ENCODE data around the gene KCNH1. TPM values are rescaled to one million over a fixed set of nuclear protein-coding genes. Genes with fewer than 3 reads are reported as not detected.

Gene KCNH1
- total and polyA plus RNA-seq, 2 experiments from 2014 or later, result 0.28 TPM; not detected in 1

GRCh38 chr1:210876275-210876674 lies 257.7 kb downstream of the KCNH1 start:
- H3K27me3 Mint-ChIP-seq (ENCODE audit: insufficient read depth, low read depth, poor library complexity), result no peaks in the 10 kb centered on the region
- no peak for ATAC-seq

DNA sequence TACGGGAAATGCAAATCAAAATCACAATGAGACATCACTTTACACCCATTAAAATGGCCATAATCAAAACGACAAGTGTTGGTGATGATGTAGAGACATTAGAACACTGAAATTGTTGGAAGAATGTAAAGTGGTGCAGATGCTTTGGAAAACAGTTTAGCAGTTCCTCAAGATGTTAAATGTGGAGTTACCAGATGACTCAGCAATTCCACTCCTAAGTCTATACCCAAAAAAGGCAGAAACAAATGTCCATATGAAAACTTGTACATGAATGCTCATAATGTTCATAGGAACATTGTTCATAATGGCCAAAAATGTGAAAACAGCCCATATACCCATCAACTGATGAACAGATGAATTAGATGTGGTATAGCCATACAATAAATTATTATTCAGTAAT lies 267.4 kb downstream of the KCNH1 start:
- no peaks in the 10 kb centered on the region for H3K36me3 ChIP-seq (ENCODE audit: insufficient read depth)
- Mint-ChIP-seq H3K4me1 (no peaks in the 10 kb centered on the region), H3K27ac (no peak overlapping the region), H3K9me3 (peaks cover 16% of the 10 kb centered on the region; the same call in 2 of the 3 replicates), H3K4me3 (no peak overlapping the region), H3K27me3 (ENCODE audit: insufficient read depth, low read depth, poor library complexity) (peaks cover 2% of the 10 kb centered on the region), H3K36me3 (ENCODE audit: low read depth) (peaks cover 3% of the 10 kb centered on the region; the same call in 2 of the 3 replicates)
- H3K27me3 ChIP-seq (ENCODE audit: insufficient read depth), result no peaks in the 10 kb centered on the region
- no peaks in the 10 kb centered on the region for H3K4me1 ChIP-seq (ENCODE audit: insufficient read depth)
- DNase-seq (ENCODE audit: low spot score) (no peak), ATAC-seq (no peak)
- H3F3A ChIP-seq (replicated peaks; ENCODE audit: low read depth), result no peaks in the 10 kb centered on the region
- H3K27ac ChIP-seq (ENCODE audit: low read depth), result no peak overlapping the region
- H3K79me2 ChIP-seq (replicated peaks; ENCODE audit: insufficient read depth), result no peaks in the 10 kb centered on the region
- H3K4me3 ChIP-seq, result no peak overlapping the region
- H3K9me2 ChIP-seq (ENCODE audit: insufficient read depth), result no peaks in the 10 kb centered on the region; the same call in 1 of the 2 replicates
- no peak overlapping the region for H3K4me2 ChIP-seq
- no peak overlapping the region for H2AFZ ChIP-seq
- no peaks in the 10 kb centered on the region for H4K20me1 ChIP-seq (replicated peaks; ENCODE audit: insufficient read depth)
- TF ChIP-seq ZNF331 (CRISPR knock-in tag; IDR thresholded peaks at IDR 0.05; ENCODE audit: low read depth), result no peak
- TF ChIP-seq, protein P1, sequence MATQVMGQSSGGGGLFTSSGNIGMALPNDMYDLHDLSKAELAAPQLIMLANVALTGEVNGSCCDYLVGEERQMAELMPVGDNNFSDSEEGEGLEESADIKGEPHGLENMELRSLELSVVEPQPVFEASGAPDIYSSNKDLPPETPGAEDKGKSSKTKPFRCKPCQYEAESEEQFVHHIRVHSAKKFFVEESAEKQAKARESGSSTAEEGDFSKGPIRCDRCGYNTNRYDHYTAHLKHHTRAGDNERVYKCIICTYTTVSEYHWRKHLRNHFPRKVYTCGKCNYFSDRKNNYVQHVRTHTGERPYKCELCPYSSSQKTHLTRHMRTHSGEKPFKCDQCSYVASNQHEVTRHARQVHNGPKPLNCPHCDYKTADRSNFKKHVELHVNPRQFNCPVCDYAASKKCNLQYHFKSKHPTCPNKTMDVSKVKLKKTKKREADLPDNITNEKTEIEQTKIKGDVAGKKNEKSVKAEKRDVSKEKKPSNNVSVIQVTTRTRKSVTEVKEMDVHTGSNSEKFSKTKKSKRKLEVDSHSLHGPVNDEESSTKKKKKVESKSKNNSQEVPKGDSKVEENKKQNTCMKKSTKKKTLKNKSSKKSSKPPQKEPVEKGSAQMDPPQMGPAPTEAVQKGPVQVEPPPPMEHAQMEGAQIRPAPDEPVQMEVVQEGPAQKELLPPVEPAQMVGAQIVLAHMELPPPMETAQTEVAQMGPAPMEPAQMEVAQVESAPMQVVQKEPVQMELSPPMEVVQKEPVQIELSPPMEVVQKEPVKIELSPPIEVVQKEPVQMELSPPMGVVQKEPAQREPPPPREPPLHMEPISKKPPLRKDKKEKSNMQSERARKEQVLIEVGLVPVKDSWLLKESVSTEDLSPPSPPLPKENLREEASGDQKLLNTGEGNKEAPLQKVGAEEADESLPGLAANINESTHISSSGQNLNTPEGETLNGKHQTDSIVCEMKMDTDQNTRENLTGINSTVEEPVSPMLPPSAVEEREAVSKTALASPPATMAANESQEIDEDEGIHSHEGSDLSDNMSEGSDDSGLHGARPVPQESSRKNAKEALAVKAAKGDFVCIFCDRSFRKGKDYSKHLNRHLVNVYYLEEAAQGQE (IDR thresholded peaks at IDR 0.05; ENCODE audit: unreplicated experiment), result no peak
- TF ChIP-seq, protein P2, sequence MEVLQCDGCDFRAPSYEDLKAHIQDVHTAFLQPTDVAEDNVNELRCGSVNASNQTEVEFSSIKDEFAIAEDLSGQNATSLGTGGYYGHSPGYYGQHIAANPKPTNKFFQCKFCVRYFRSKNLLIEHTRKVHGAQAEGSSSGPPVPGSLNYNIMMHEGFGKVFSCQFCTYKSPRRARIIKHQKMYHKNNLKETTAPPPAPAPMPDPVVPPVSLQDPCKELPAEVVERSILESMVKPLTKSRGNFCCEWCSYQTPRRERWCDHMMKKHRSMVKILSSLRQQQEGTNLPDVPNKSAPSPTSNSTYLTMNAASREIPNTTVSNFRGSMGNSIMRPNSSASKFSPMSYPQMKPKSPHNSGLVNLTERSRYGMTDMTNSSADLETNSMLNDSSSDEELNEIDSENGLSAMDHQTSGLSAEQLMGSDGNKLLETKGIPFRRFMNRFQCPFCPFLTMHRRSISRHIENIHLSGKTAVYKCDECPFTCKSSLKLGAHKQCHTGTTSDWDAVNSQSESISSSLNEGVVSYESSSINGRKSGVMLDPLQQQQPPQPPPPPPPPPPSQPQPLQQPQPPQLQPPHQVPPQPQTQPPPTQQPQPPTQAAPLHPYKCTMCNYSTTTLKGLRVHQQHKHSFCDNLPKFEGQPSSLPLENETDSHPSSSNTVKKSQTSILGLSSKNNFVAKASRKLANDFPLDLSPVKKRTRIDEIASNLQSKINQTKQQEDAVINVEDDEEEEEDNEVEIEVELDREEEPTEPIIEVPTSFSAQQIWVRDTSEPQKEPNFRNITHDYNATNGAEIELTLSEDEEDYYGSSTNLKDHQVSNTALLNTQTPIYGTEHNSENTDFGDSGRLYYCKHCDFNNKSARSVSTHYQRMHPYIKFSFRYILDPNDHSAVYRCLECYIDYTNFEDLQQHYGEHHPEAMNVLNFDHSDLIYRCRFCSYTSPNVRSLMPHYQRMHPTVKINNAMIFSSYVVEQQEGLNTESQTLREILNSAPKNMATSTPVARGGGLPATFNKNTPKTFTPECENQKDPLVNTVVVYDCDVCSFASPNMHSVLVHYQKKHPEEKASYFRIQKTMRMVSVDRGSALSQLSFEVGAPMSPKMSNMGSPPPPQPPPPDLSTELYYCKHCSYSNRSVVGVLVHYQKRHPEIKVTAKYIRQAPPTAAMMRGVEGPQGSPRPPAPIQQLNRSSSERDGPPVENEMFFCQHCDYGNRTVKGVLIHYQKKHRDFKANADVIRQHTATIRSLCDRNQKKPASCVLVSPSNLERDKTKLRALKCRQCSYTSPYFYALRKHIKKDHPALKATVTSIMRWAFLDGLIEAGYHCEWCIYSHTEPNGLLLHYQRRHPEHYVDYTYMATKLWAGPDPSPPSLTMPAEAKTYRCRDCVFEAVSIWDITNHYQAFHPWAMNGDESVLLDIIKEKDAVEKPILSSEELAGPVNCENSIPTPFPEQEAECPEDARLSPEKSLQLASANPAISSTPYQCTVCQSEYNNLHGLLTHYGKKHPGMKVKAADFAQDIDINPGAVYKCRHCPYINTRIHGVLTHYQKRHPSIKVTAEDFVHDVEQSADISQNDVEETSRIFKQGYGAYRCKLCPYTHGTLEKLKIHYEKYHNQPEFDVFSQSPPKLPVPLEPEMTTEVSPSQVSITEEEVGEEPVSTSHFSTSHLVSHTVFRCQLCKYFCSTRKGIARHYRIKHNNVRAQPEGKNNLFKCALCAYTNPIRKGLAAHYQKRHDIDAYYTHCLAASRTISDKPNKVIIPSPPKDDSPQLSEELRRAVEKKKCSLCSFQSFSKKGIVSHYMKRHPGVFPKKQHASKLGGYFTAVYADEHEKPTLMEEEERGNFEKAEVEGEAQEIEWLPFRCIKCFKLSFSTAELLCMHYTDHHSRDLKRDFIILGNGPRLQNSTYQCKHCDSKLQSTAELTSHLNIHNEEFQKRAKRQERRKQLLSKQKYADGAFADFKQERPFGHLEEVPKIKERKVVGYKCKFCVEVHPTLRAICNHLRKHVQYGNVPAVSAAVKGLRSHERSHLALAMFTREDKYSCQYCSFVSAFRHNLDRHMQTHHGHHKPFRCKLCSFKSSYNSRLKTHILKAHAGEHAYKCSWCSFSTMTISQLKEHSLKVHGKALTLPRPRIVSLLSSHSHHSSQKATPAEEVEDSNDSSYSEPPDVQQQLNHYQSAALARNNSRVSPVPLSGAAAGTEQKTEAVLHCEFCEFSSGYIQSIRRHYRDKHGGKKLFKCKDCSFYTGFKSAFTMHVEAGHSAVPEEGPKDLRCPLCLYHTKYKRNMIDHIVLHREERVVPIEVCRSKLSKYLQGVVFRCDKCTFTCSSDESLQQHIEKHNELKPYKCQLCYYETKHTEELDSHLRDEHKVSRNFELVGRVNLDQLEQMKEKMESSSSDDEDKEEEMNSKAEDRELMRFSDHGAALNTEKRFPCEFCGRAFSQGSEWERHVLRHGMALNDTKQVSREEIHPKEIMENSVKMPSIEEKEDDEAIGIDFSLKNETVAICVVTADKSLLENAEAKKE (CRISPR knock-in tag; IDR thresholded peaks at IDR 0.05), result no peak
- TF ChIP-seq POLR2AphosphoS5 (IDR thresholded peaks at IDR 0.05; ENCODE audit: low read depth), result no peak
- no peak for TF ChIP-seq EZH2phosphoT487 (IDR thresholded peaks at IDR 0.05; ENCODE audit: unreplicated experiment)

More at GRCh38 chr1:210876275-210876674, 257.7 kb downstream of the KCNH1 start:
- TF ChIP-seq ZNF114 (CRISPR knock-in tag; IDR thresholded peaks at IDR 0.05) (no peak), EZH2 (IDR thresholded peaks at IDR 0.05; ENCODE audit: low read depth, unreplicated experiment) (no peak), STAT1 (IDR thresholded peaks at IDR 0.05; ENCODE audit: unreplicated experiment) (no peak), NANOG (IDR thresholded peaks at IDR 0.05; ENCODE audit: borderline replicate concordance) (no peak)
- TF ChIP-seq, protein P1 (IDR thresholded peaks at IDR 0.05; ENCODE audit: unreplicated experiment), result no peak
- Mint-ChIP-seq H3K36me3 (ENCODE audit: low read depth) (no peaks in the 10 kb centered on the region), H3K4me1 (no peaks in the 10 kb centered on the region), H3K9me3 (no peaks in the 10 kb centered on the region), H3K4me3 (no peak overlapping the region), H3K27ac (no peak overlapping the region)
- Histone ChIP-seq H3K27me3 (ENCODE audit: insufficient read depth) (no peaks in the 10 kb centered on the region), H3K36me3 (ENCODE audit: insufficient read depth) (no peaks in the 10 kb centered on the region), H3F3A (replicated peaks; ENCODE audit: low read depth) (no peaks in the 10 kb centered on the region), H3K27ac (ENCODE audit: low read depth) (no peak overlapping the region), H3K4me2 (no peak overlapping the region), H4K20me1 (replicated peaks; ENCODE audit: insufficient read depth) (no peaks in the 10 kb centered on the region), H3K4me3 (no peak overlapping the region), H2AFZ (no peak overlapping the region), H3K4me1 (ENCODE audit: insufficient read depth) (no peaks in the 10 kb centered on the region), H3K9me2 (ENCODE audit: insufficient read depth) (no peaks in the 10 kb centered on the region), H3K79me2 (replicated peaks; ENCODE audit: insufficient read depth) (no peaks in the 10 kb centered on the region)
- DNase-seq (ENCODE audit: low spot score), result no peak

Data from GM23338 (cell line).